Endometrium (tissue), 2 donors: ENCODE results near the gene BABAM2.

Experiments
- FAIRE-seq: peaks from 2 replicates; lab custom pipeline; 2012; peaks lifted over from hg19 to GRCh38; lab: Jason Lieb, UNC
- donor health status: control.
- donor health status: control.

BABAM2 gene

GRCh38 chr2:28209261-28209691 lies 318.7 kb downstream of the BABAM2 start:
- FAIRE-seq = no peak

- no peak for FAIRE-seq
Observed at GRCh38 chr2:28209864-28210263, 319.3 kb downstream of the BABAM2 start.

- FAIRE-seq = no peak
Observed at GRCh38 chr2:28210535-28210934, 320.0 kb downstream of the BABAM2 start.

GRCh38 chr2:28216331-28216730 lies 325.8 kb downstream of the BABAM2 start:
- no peak for FAIRE-seq

- FAIRE-seq = no peak
Observed at GRCh38 chr2:28217042-28217740, 326.7 kb downstream of the BABAM2 start.

- FAIRE-seq = no peak
Observed at GRCh38 chr2:28219138-28219537, 328.6 kb downstream of the BABAM2 start.

- no peak for FAIRE-seq
Observed at GRCh38 chr2:28219758-28220368, 329.3 kb downstream of the BABAM2 start.

GRCh38 chr2:28224648-28225472 lies 334.3 kb downstream of the BABAM2 start:
- FAIRE-seq = peak; percentile 93

GRCh38 chr2:28225473-28226080 lies 335.0 kb downstream of the BABAM2 start:
- FAIRE-seq = no peak

GRCh38 chr2:28226558-28226957 lies 336.0 kb downstream of the BABAM2 start:
- FAIRE-seq = no peak

GRCh38 chr2:28227498-28227897 lies 337.0 kb downstream of the BABAM2 start:
- no peak for FAIRE-seq

GRCh38 chr2:28228434-28228995 lies 338.0 kb downstream of the BABAM2 start:
- FAIRE-seq = no peak

GRCh38 chr2:28231110-28231631 lies 340.6 kb downstream of the BABAM2 start:
- FAIRE-seq = no peak

- FAIRE-seq = peak; percentile 87
Observed at GRCh38 chr2:28232295-28232694, 341.8 kb downstream of the BABAM2 start.

GRCh38 chr2:28233164-28233676 lies 342.7 kb downstream of the BABAM2 start:
- no peak for FAIRE-seq

- no peak for FAIRE-seq
Observed at GRCh38 chr2:28234807-28235206, 344.3 kb downstream of the BABAM2 start.

GRCh38 chr2:28239207-28239606 lies 348.7 kb downstream of the BABAM2 start:
- FAIRE-seq = no peak

- FAIRE-seq = no peak
Observed at GRCh38 chr2:28240937-28241336, 350.4 kb downstream of the BABAM2 start.

GRCh38 chr2:28247290-28247689 lies 356.8 kb downstream of the BABAM2 start:
- FAIRE-seq = no peak

GRCh38 chr2:28247734-28248133 lies 357.2 kb downstream of the BABAM2 start:
- FAIRE-seq = no peak

- FAIRE-seq = no peak
Observed at GRCh38 chr2:28248511-28248910, 358.0 kb downstream of the BABAM2 start.

- FAIRE-seq = no peak
Observed at GRCh38 chr2:28250006-28250405, 359.5 kb downstream of the BABAM2 start.
